HepG2 (cell line): ENCODE data around the gene PLK3. TPM values are rescaled to one million over a fixed set of nuclear protein-coding genes. Genes with fewer than 3 reads are reported as not detected.
A peak's percentile ranks its signal among the peaks of the same experiment; 100 is the strongest.

Source experiments
- ATF1 ChIP-seq: IDR thresholded peaks from 2 replicates; pipeline ENCODE4 v1.6.1; 2016; ENCODE audit warnings: mild to moderate bottlenecking, control low read depth
- CHCHD3 ChIP-seq: sonication (generic); formaldehyde crosslinking; IDR thresholded peaks from 2 replicates; pipeline ENCODE4 v1.8.0; 2022; ENCODE audit warnings: mild to moderate bottlenecking, missing genetic modification reagents, moderate library complexity
- DMAP1 ChIP-seq: IDR thresholded peaks from 2 replicates; pipeline ENCODE4 v1.6.1; 2016
- FOXK1 ChIP-seq: sonication (generic); formaldehyde crosslinking; IDR thresholded peaks from 2 replicates; pipeline ENCODE4 v1.4.0; 2020; ENCODE audit warnings: low read depth, missing genetic modification reagents, borderline replicate concordance
- MAFK ChIP-seq, 2 experiments: IDR thresholded peaks in 1 of 2; conservative IDR thresholded peaks in 1 of 2; 2 replicates each; pipeline ENCODE4 v1.6.1; 2011; ENCODE audit warnings: improper control_type of control experiment in 2 of 2, low read length in 2 of 2
- NR1H2 ChIP-seq: sonication (generic); formaldehyde crosslinking; IDR thresholded peaks from 2 replicates; pipeline ENCODE4 v1.8.1; 2022; ENCODE audit warnings: low read depth, missing genetic modification reagents, borderline replicate concordance
- PHF21A ChIP-seq: sonication (generic); formaldehyde crosslinking; IDR thresholded peaks from 2 replicates; pipeline ENCODE4 v1.5.0; 2020; ENCODE audit warnings: mild to moderate bottlenecking, missing genetic modification reagents
- POLR2AphosphoS5 ChIP-seq: IDR thresholded peaks from 2 replicates; pipeline ENCODE4 v1.6.1; 2012; ENCODE audit warnings: low read depth, low read length
- RBAK ChIP-seq: sonication (generic); formaldehyde crosslinking; IDR thresholded peaks from 2 replicates; pipeline ENCODE4 v1.5.1; 2020; ENCODE audit warnings: mild to moderate bottlenecking, missing genetic modification reagents
- SPEN ChIP-seq: sonication (generic); formaldehyde crosslinking; IDR thresholded peaks from 2 replicates; pipeline ENCODE4 v1.5.1; 2020; ENCODE audit warnings: low read depth, mild to moderate bottlenecking, missing genetic modification reagents
- ZBTB26 ChIP-seq: IDR thresholded peaks from 2 replicates; pipeline ENCODE4 v1.6.1; 2016; ENCODE audit warnings: missing compliant biosample characterization, missing genetic modification reagents, borderline replicate concordance
- ZNF17 ChIP-seq: sonication (generic); formaldehyde crosslinking; IDR thresholded peaks from 2 replicates; pipeline ENCODE4 v1.5.0; 2020; ENCODE audit warnings: mild to moderate bottlenecking, missing genetic modification reagents
- ZNF180 ChIP-seq: sonication (generic); formaldehyde crosslinking; IDR thresholded peaks from 2 replicates; pipeline ENCODE4 v1.4.0; 2020; ENCODE audit warnings: low read depth, missing genetic modification reagents, borderline replicate concordance
- ZNF292 ChIP-seq: sonication (generic); formaldehyde crosslinking; IDR thresholded peaks from 2 replicates; pipeline ENCODE4 v1.8.1; 2022; ENCODE audit warnings: mild to moderate bottlenecking, low read depth, missing genetic modification reagents, borderline replicate concordance
- ZNF451 ChIP-seq: sonication (generic); formaldehyde crosslinking; IDR thresholded peaks from 2 replicates; pipeline ENCODE4 v1.5.0; 2020; ENCODE audit warnings: mild to moderate bottlenecking, missing genetic modification reagents
- ZNF556 ChIP-seq: sonication (generic); formaldehyde crosslinking; IDR thresholded peaks from 2 replicates; pipeline ENCODE4 v1.4.0; 2020; ENCODE audit warnings: mild to moderate bottlenecking, missing genetic modification reagents, borderline replicate concordance
- ZNF629 ChIP-seq: sonication (generic); formaldehyde crosslinking; conservative IDR thresholded peaks from 2 replicates; pipeline ENCODE4 v1.5.0; 2020; ENCODE audit warnings: missing genetic modification reagents
- ZNF660 ChIP-seq: sonication (generic); formaldehyde crosslinking; IDR thresholded peaks from 2 replicates; pipeline ENCODE4 v1.5.1; 2020; ENCODE audit warnings: mild to moderate bottlenecking, low read depth, missing genetic modification reagents, borderline replicate concordance
- ZNF761 ChIP-seq: sonication (generic); formaldehyde crosslinking; conservative IDR thresholded peaks from 2 replicates; pipeline ENCODE4 v1.4.0; 2020; ENCODE audit warnings: mild to moderate bottlenecking, missing genetic modification reagents
- ZNF841 ChIP-seq: sonication (generic); formaldehyde crosslinking; IDR thresholded peaks from 2 replicates; pipeline ENCODE4 v1.8.1; 2023; ENCODE audit warnings: missing genetic modification reagents, borderline replicate concordance
- ZSCAN25 ChIP-seq: sonication (generic); formaldehyde crosslinking; IDR thresholded peaks from 2 replicates; pipeline ENCODE4 v1.8.0; 2022; ENCODE audit warnings: mild to moderate bottlenecking, missing genetic modification reagents
- polyA plus RNA-seq, 8 experiments: library from polyadenylated mRNA; depleted of rRNA in 3 of 8; stranded (reverse) in 7 of 8; unstranded in 1 of 8; fragments of >200 nt; fragmentation: Illumina TruSeq in 4 of 8; extraction: Trizol in 4 of 8; gene quantifications; 2 replicates each; pipeline versions ENCODE4 v1.2.1 to v1.2.3, GENCODE V29; 2011 to 2016; ENCODE audit warnings: low read depth in 4 of 8, missing spikeins in 1 of 8, mixed read lengths in 1 of 8; ENCODE audit not compliant: insufficient read depth in 1 of 8
- total RNA-seq, 5 experiments: library from RNA; depleted of rRNA; stranded (reverse); fragments of >200 nt; fragmentation: Illumina TruSeq; extraction: Trizol; gene quantifications; 2 replicates each; pipeline ENCODE4 v1.2.3, GENCODE V29; 2016; ENCODE audit warnings: low read depth in 1 of 5
- TF ChIP-seq, protein P1 (sequence below): sonication (generic); formaldehyde crosslinking; IDR thresholded peaks from 2 replicates; pipeline ENCODE4 v1.9.0; 2022; ENCODE audit warnings: low read depth, missing genetic modification reagents
- TF ChIP-seq, protein P2 (sequence below): sonication (generic); formaldehyde crosslinking; IDR thresholded peaks from 2 replicates; pipeline ENCODE4 v1.4.0; 2020; ENCODE audit warnings: missing genetic modification reagents
- TF ChIP-seq, protein P3 (sequence below): sonication (generic); formaldehyde crosslinking; IDR thresholded peaks from 2 replicates; pipeline ENCODE4 v1.4.0; 2020; ENCODE audit warnings: mild to moderate bottlenecking, low read depth, missing genetic modification reagents

PLK3 gene
- total and polyA plus RNA-seq, 2 of the 13 experiments (the other 11 are each of a cell fraction or from before 2014, with no cell fraction given): 9.8 to 16.9 TPM

GRCh38 chr1:44784094-44785028 lies 15.8 kb upstream of the PLK3 start (continued):
- TF ChIP-seq RBAK (no peak), ZNF660 (no peak), ZNF292 (CRISPR knock-in tag) (no peak), ZNF841 (CRISPR knock-in tag) (no peak), NR1H2 (peak; percentile 59; the same call in 1 of the 2 replicates), POLR2AphosphoS5 (peak; percentile 55), DMAP1 (CRISPR knock-in tag) (peak; percentile 77), CHCHD3 (CRISPR knock-in tag) (peak; percentile 74; the same call in 1 of the 2 replicates), ZNF17 (no peak), MAFK (conservative IDR thresholded peaks at IDR 0.05 in 1 of 2, IDR thresholded peaks at IDR 0.05 in 1 of 2; ENCODE audit: low read length in 2 of 2) (no peak), ZNF629 (no peak), SPEN (CRISPR knock-in tag) (0 out of 2 replicates have a peak, but pooled peaks have one; percentile 67), ZNF761 (CRISPR knock-in tag) (no peak), ATF1 (no peak), ZSCAN25 (CRISPR knock-in tag) (peak; percentile 34; the same call in 1 of the 2 replicates), ZBTB26 (CRISPR knock-in tag) (peak; percentile 13; the same call in 1 of the 2 replicates), ZNF180 (no peak), ZNF556 (peak; percentile 32; the same call in 1 of the 2 replicates), PHF21A (CRISPR knock-in tag) (peak; percentile 32; the same call in 1 of the 2 replicates), ZNF451 (CRISPR knock-in tag) (peak; percentile 85; the same call in 1 of the 2 replicates), FOXK1 (CRISPR knock-in tag) (no peak)
- TF ChIP-seq, protein P1, sequence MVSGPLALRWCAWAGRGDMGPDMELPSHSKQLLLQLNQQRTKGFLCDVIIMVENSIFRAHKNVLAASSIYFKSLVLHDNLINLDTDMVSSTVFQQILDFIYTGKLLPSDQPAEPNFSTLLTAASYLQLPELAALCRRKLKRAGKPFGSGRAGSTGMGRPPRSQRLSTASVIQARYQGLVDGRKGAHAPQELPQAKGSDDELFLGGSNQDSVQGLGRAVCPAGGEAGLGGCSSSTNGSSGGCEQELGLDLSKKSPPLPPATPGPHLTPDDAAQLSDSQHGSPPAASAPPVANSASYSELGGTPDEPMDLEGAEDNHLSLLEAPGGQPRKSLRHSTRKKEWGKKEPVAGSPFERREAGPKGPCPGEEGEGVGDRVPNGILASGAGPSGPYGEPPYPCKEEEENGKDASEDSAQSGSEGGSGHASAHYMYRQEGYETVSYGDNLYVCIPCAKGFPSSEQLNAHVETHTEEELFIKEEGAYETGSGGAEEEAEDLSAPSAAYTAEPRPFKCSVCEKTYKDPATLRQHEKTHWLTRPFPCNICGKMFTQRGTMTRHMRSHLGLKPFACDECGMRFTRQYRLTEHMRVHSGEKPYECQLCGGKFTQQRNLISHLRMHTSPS (CRISPR knock-in tag): no peak
- TF ChIP-seq, protein P2, sequence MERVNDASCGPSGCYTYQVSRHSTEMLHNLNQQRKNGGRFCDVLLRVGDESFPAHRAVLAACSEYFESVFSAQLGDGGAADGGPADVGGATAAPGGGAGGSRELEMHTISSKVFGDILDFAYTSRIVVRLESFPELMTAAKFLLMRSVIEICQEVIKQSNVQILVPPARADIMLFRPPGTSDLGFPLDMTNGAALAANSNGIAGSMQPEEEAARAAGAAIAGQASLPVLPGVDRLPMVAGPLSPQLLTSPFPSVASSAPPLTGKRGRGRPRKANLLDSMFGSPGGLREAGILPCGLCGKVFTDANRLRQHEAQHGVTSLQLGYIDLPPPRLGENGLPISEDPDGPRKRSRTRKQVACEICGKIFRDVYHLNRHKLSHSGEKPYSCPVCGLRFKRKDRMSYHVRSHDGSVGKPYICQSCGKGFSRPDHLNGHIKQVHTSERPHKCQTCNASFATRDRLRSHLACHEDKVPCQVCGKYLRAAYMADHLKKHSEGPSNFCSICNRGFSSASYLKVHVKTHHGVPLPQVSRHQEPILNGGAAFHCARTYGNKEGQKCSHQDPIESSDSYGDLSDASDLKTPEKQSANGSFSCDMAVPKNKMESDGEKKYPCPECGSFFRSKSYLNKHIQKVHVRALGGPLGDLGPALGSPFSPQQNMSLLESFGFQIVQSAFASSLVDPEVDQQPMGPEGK: peak; percentile 92
- TF ChIP-seq, protein P3, sequence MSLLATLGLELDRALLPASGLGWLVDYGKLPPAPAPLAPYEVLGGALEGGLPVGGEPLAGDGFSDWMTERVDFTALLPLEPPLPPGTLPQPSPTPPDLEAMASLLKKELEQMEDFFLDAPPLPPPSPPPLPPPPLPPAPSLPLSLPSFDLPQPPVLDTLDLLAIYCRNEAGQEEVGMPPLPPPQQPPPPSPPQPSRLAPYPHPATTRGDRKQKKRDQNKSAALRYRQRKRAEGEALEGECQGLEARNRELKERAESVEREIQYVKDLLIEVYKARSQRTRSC (CRISPR knock-in tag): no peak
